Naive thymus-derived CD8-positive, alpha-beta T cell (primary cell): Measurements from ENCODE around the gene DERL3. TPM values are rescaled to one million over a fixed set of nuclear protein-coding genes. Genes with fewer than 3 reads are reported as not detected.
A peak's percentile ranks its signal among the peaks of the same experiment; 100 is the strongest.

Experiments used
- ATAC-seq, 2 donors: fragments of 150-1000 bp; cut with Tn5 transposase in 1 of 2; sonication (Bioruptor Pico), chemical (Tn5 transposase) in 1 of 2; 1 replicate in 1 of 2; 2 replicates in 1 of 2; pipeline ENCODE4 v1.10.0; 2021; ENCODE audit warnings: mild to moderate bottlenecking in 2 of 2, moderate library complexity in 2 of 2
- POLR2A ChIA-PET: fragments of 350-600 bp; sonication (Branson Sonifier 250); formaldehyde crosslinking; loops from one replicate; lab custom pipeline; 2021; ENCODE audit warnings: antibody characterized with exemption; lab: Charles Lee
- DNase-seq, 10 donors: peaks; one replicate each; pipeline versions ENCODE4 v3.0.0 to v3.0.0-alpha.2; 2020 to 2022
- H3K27ac Mint-ChIP-seq, 10 donors: one replicate each; pipeline ENCODE4 v1.8.0; 2020 to 2022; ENCODE audit warnings: mild to moderate bottlenecking in 10 of 10, mixed read lengths in 10 of 10, moderate library complexity in 4 of 10, inconsistent platforms in 1 of 10
- H3K27me3 Mint-ChIP-seq, 5 donors: one replicate each; pipeline ENCODE4 v1.8.0; 2021 to 2022; ENCODE audit warnings: mixed read lengths in 5 of 5
- H3K36me3 Mint-ChIP-seq, 3 donors: one replicate each; pipeline ENCODE4 v1.8.0; 2020 to 2022; ENCODE audit warnings: mixed read lengths in 3 of 3, mild to moderate bottlenecking in 2 of 3, inconsistent platforms in 1 of 3
- H3K4me1 Mint-ChIP-seq, 4 donors: one replicate each; pipeline ENCODE4 v1.8.0; 2021 to 2022; ENCODE audit warnings: mixed read lengths in 4 of 4
- H3K4me3 Mint-ChIP-seq, 10 donors: one replicate each; pipeline ENCODE4 v1.8.0; 2020 to 2022; ENCODE audit warnings: mild to moderate bottlenecking in 10 of 10, mixed read lengths in 10 of 10, moderate library complexity in 6 of 10, inconsistent platforms in 1 of 10
- H3K9me3 Mint-ChIP-seq, 9 donors: one replicate each; pipeline ENCODE4 v1.8.0; 2020 to 2022; ENCODE audit warnings: mixed read lengths in 9 of 9, mild to moderate bottlenecking in 3 of 9, inconsistent platforms in 1 of 9, moderate library complexity in 1 of 9
- polyA plus RNA-seq, 3 donors: library from polyadenylated mRNA; unstranded; fragments of 300-500 nt; fragmentation: Illumina TruSeq; gene quantifications; one replicate each; pipeline ENCODE4 v1.2.3, GENCODE V29; 2021
- total RNA-seq, 8 experiments: library from RNA in 2 of 8; stranded (reverse) in 2 of 8; gene quantifications; one replicate each; pipeline ENCODE4 v1.2.3 and lab custom pipeline; 2021 to 2026

DERL3 gene
- total and polyA plus RNA-seq, 5 experiments from 2014 or later: 1.7 to 2.0 TPM; not detected in 3

DNA sequence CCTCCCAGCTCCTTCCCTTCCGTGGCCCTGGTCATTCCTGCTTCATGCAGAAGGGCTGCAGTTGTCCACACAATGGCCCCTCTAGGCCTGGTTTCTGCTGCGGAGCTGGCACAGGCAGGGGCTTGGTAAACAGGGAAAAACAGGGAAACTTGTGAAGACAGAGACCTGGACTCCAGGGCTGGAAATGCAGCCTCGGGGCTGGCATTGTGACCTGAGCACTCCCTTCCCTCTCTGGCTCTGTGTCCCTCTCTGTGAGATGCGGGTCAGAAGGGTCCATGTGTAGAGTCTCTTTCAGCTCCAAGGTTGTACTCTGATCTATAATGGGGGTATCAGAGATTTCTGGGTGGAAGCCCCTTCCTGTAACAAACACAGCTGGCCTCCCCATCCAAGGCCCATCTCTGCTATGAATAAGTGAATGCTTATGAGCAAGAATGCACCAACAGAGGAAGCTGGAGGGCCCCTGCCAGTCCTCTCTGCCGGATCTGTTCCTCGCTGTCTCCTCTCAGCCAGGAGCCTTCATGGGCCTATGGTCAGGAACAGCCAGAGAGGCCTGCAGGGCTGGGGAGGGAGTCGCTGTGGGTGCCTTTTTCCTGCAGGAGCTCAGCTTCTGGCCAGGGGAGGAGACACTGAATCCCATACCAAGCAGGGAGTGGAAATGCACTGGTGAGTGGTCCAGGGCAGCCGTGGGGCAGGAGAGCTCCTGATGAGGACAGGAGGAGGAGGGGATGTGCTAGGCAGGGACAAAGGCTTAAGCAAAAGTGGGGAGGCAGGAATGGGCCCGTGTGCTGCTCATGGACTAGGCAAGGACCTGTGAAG lies 6.7 kb upstream of the DERL3 start:
- peak in 1 of 10 donors; percentile 62 for DNase-seq
- peak overlapping the region in 1 of 10 donors; percentile 45 for H3K4me3 Mint-ChIP-seq
- no peaks in the 10 kb centered on the region for H3K9me3 Mint-ChIP-seq
- POLR2A ChIA-PET: interaction anchor here (0.6 to 1.0 kb wide), 2 partner anchors 8 to 682 kb away, joined by 3 read pairs; no protein-coding TSS in a partner anchor
- no peaks in the 10 kb centered on the region for H3K27me3 Mint-ChIP-seq
- peaks cover 0 to 47% (median 4%) of the 10 kb centered on the region in 4 donors for H3K4me1 Mint-ChIP-seq
- no peaks in the 10 kb centered on the region for H3K36me3 Mint-ChIP-seq
- ATAC-seq: no peak
- peak overlapping the region in 1 of 10 donors; percentile 32 for H3K27ac Mint-ChIP-seq

- no peak for ATAC-seq
- no peak overlapping the region for H3K27ac Mint-ChIP-seq
- H3K36me3 Mint-ChIP-seq: no peaks in the 10 kb centered on the region
These were observed 6.0 kb upstream of the DERL3 start for GRCh38 chr22:23844739-23845202.

GRCh38 chr22:23842599-23842998 lies 3.8 kb upstream of the DERL3 start:
- H3K4me1 Mint-ChIP-seq: peaks cover 12 to 56% (median 17%) of the 10 kb centered on the region in 4 donors
- H3K9me3 Mint-ChIP-seq: no peaks in the 10 kb centered on the region
- ATAC-seq (no peak), DNase-seq (peak in 1 of 10 donors; percentile 34)
- peak overlapping the region in 1 of 10 donors; percentile 53 for H3K27ac Mint-ChIP-seq
- H3K27me3 Mint-ChIP-seq: peaks cover 0 to 2% (median 0%) of the 10 kb centered on the region in 5 donors
- POLR2A ChIA-PET: no interaction called here
- no peaks in the 10 kb centered on the region for H3K36me3 Mint-ChIP-seq
- H3K4me3 Mint-ChIP-seq: no peak overlapping the region

More at GRCh38 chr22:23844739-23845202, 6.0 kb upstream of the DERL3 start:
- Mint-ChIP-seq H3K9me3 (no peaks in the 10 kb centered on the region), H3K27me3 (no peaks in the 10 kb centered on the region), H3K4me3 (no peak overlapping the region), H3K4me1 (peaks cover 0 to 46% (median 3%) of the 10 kb centered on the region in 4 donors)
- POLR2A ChIA-PET: interaction anchor here (0.5 to 1.1 kb wide), 2 partner anchors 74 to 113 kb away, joined by 3 read pairs; no protein-coding TSS in a partner anchor
- DNase-seq: peak in 1 of 10 donors; percentile 18

DNA sequence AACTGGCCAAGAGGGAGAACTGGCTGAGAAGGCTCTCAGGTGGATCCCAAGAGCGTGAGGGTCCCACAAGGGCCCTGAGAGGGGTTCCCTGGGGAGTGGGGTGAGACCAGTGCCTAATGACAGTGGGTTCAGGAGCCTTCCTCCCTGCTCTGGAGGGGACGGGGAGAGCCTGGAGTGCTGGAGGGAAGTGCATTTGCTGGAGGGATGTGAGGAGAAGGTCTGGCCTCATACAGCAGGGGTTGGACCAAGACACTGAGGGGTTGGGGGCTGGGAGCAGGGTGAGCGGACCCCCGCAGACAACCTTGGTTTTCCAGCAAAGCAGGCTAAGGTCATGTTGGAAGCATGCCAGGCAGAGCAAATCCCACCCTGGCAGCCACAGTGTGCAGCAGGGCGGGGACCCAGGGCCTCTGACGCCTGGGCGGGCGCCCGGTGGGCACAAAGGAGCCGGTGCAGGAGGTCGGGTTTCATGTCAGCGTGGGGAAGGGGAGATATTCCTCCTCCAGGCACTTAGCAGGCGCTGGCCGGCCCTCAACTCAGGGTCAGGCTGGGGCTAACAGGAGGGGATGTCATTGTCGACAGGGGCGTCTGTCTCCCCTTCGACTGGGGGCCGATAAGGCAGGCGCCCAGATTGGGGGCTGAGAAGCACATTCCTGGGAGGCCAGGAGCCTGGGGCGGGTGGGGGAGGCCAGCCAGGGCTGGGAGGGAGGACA lies 3.1 kb upstream of the DERL3 start:
- Mint-ChIP-seq H3K27me3 (peaks cover 0 to 2% (median 0%) of the 10 kb centered on the region in 5 donors), H3K27ac (peak overlapping the region in 2 of 10 donors; percentile 69 to 73), H3K4me3 (no peak overlapping the region), H3K9me3 (no peaks in the 10 kb centered on the region), H3K4me1 (peaks cover 16 to 60% (median 21%) of the 10 kb centered on the region in 4 donors), H3K36me3 (no peaks in the 10 kb centered on the region)
- POLR2A ChIA-PET: interaction anchor here (0.9 kb wide), 1 partner anchor 16 kb away, joined by 3 read pairs; the partner anchor contains the start of gene SLC2A11
- no peak for ATAC-seq
- DNase-seq: peak in 1 of 10 donors; percentile 50

GRCh38 chr22:23841292-23841691 lies 2.5 kb upstream of the DERL3 start:
- POLR2A ChIA-PET: interaction anchor here (0.5 to 0.9 kb wide), 2 partner anchors 16 to 114 kb away, joined by 3 to 4 read pairs; partner anchors contain the start of gene SLC2A11

GRCh38 chr22:23840026-23840425 lies 1.2 kb upstream of the DERL3 start:
- Mint-ChIP-seq H3K4me3 (peak overlapping the region in 9 of 10 donors; percentile 2 to 82 (median 65)), H3K36me3 (peaks cover 0 to 5% (median 0%) of the 10 kb centered on the region in 3 donors), H3K9me3 (no peaks in the 10 kb centered on the region), H3K27me3 (peaks cover 0 to 2% (median 0%) of the 10 kb centered on the region in 5 donors), H3K4me1 (peaks cover 16 to 53% (median 21%) of the 10 kb centered on the region in 4 donors), H3K27ac (peak overlapping the region in 3 of 10 donors; percentile 39 to 88 (median 77))
- DNase-seq: peak in 1 of 10 donors; percentile 21
- ATAC-seq: no peak
- POLR2A ChIA-PET: no interaction called here

More at GRCh38 chr22:23841292-23841691, 2.5 kb upstream of the DERL3 start:
- peaks cover 0 to 2% (median 0%) of the 10 kb centered on the region in 5 donors for H3K27me3 Mint-ChIP-seq
- DNase-seq (peak in 1 of 10 donors; percentile 13), ATAC-seq (no peak)
- peaks cover 16 to 60% (median 21%) of the 10 kb centered on the region in 4 donors for H3K4me1 Mint-ChIP-seq
- no peaks in the 10 kb centered on the region for H3K36me3 Mint-ChIP-seq
- no peaks in the 10 kb centered on the region for H3K9me3 Mint-ChIP-seq
- H3K27ac Mint-ChIP-seq: peak overlapping the region in 4 of 10 donors; percentile 23 to 73 (median 64)
- peak overlapping the region in 1 of 10 donors; percentile 23 for H3K4me3 Mint-ChIP-seq

DNA sequence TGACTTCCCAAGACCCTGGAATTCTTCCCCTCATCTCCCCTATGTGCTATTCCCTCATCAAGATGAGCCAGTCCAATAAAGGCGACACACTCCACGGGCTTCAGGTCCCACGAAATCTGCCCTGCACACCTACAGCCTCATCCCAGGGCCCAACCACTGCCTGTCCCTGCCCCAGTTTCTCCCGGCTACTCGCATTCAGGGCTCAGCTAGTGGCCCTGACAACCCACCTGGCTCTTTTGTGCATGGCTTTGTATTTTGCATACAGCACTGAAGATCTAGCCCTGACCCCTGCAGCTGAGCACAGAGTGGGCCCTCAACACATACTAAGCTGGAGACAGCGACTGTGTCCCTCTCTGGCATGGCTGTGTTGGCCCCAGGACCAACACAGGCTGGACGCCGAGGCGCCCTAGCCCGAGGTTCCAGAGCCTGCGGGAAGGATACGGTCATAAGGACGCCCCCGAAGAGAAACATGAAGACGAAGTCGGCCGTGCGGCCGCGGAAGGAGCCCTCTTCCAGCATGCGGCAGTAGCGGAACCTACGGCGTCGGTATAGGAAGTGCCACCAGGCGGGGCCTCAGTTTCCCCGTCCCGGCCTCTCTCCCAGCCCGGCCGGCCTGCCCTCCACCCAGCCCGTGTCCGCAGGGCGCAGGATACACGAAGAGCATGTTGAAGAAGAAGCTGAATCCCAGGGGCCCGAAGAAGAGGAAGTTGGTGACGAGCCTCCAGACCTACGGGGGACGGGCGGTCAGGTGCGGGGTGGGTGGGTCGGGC lies 710 bp downstream of the DERL3 start:
- Mint-ChIP-seq H3K4me1 (peaks cover 16 to 41% (median 21%) of the 10 kb centered on the region in 4 donors), H3K36me3 (peaks cover 0 to 9% (median 0%) of the 10 kb centered on the region in 3 donors), H3K27me3 (peaks cover 0 to 2% (median 0%) of the 10 kb centered on the region in 5 donors), H3K4me3 (peak overlapping the region; percentile 82 to 97 (median 93)), H3K27ac (peak overlapping the region; percentile 66 to 96 (median 88)), H3K9me3 (no peaks in the 10 kb centered on the region)
- ATAC-seq: no peak
- POLR2A ChIA-PET: interaction anchor here (0.6 to 1.7 kb wide), 6 partner anchors 8 to 395 kb away, joined by 3 to 4 read pairs (median 3); no protein-coding TSS in a partner anchor
- no peak for DNase-seq

DNA sequence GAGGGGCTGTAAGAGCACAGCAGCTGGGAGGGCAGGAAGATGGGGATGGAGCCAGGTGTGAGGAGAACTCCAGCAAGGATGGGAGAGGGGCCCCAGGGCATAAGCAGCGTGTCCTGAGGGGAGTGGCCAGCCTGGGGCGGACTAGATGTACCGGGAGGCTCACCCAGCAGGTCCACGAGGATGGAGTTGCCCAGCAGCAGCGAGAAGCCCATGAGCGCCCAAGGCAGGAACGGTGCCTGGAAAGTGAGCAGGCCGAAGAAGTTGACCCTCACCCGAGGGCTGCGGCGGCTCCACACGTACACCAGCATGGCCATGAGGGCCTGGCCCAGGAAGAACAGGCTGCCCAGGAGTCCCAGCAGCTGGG lies 1.3 kb downstream of the DERL3 start:
- no peak for ATAC-seq
- H3K4me3 Mint-ChIP-seq: peak overlapping the region; percentile 24 to 97 (median 92)
- peak overlapping the region in 2 of 10 donors; percentile 40 to 96 for H3K27ac Mint-ChIP-seq

DNA sequence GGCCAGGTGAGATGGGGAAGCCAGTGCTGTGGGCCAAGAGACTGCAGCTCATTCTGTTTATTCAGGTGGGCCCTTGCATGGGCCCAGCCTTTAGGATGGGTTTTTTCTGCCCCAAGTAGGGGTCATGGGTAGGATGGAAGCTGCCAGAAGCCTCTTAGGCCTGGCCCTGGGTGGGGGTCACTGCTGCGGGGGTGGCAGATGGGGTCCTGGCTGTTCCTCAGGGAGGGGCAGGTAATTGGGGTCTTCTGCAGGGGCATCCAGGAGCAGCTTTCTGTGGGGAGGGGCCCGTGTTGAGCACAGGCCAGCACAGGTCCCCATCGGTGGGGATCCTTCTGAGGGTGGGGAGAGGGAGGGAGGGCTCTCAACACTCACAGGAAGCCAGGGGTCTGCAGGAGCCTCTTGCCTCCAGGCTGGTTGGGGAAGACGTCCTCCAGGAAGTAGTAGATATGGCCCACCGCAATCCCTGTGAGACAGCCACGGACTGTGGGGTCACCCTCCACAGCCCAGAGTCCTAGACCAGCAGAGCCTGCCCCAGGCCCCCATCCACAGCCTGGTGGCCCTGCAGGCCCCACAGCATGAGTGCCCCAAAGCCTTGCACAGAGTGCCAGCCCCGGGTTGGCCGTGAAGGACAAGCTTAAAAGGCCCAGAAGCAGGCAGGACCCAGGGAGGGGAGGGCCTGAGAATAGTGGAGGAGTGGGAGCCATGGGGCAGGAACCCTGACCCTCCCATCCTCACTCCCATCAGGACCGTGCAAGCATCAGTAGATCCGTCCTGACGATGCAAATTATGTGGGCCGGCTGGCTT lies 1.9 kb downstream of the DERL3 start:
- Mint-ChIP-seq H3K36me3 (peaks cover 0 to 13% (median 0%) of the 10 kb centered on the region in 3 donors), H3K4me3 (peak overlapping the region; percentile 22 to 97 (median 42)), H3K9me3 (no peaks in the 10 kb centered on the region), H3K27ac (peak overlapping the region in 3 of 10 donors; percentile 42 to 62 (median 55)), H3K4me1 (peaks cover 16 to 35% (median 21%) of the 10 kb centered on the region in 4 donors), H3K27me3 (peaks cover 0 to 2% (median 0%) of the 10 kb centered on the region in 5 donors)
- POLR2A ChIA-PET: interaction anchor here (1.2 kb wide), 1 partner anchor 9 kb away, joined by 3 read pairs; no protein-coding TSS in a partner anchor
- ATAC-seq: no peak
- peak in 1 of 10 donors; percentile 49 for DNase-seq

More for the DNA sequence above, 1.3 kb downstream of the DERL3 start:
- no peaks in the 10 kb centered on the region for H3K9me3 Mint-ChIP-seq
- peaks cover 0 to 9% (median 0%) of the 10 kb centered on the region in 3 donors for H3K36me3 Mint-ChIP-seq
- DNase-seq: no peak
- POLR2A ChIA-PET: interaction anchor here (0.6 to 1.7 kb wide), 4 partner anchors 9 to 395 kb away, joined by 3 to 4 read pairs (median 3); no protein-coding TSS in a partner anchor
- peaks cover 0 to 2% (median 0%) of the 10 kb centered on the region in 5 donors for H3K27me3 Mint-ChIP-seq
- peaks cover 16 to 35% (median 21%) of the 10 kb centered on the region in 4 donors for H3K4me1 Mint-ChIP-seq

DNA sequence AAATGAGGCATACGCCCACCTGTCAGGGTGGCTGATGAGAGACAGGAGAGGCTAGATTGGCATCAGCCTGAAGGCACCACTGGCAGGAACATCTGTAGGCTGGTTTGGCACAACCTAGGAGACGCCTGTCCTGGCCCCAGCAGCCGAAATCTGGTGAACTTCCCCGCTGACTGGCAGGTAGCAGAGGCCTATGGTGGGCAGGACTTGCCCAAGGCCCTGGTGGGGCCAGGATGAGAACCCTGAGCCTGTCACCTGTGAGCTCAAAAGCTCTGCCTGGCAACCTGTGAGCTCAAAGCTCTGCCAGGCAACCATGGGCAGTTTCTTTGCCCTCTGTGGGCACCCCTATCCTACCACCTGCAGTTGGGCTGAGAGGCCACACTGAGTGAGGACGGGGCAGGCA lies 2.5 kb downstream of the DERL3 start:
- Mint-ChIP-seq H3K4me3 (peak overlapping the region in 4 of 10 donors; percentile 4 to 36 (median 26)), H3K4me1 (peaks cover 16 to 31% (median 21%) of the 10 kb centered on the region in 4 donors), H3K27ac (peak overlapping the region in 3 of 10 donors; percentile 42 to 62 (median 55)), H3K9me3 (no peaks in the 10 kb centered on the region), H3K27me3 (peaks cover 0 to 2% (median 0%) of the 10 kb centered on the region in 5 donors), H3K36me3 (peaks cover 0 to 17% (median 0%) of the 10 kb centered on the region in 3 donors)
- POLR2A ChIA-PET: no interaction called here
- ATAC-seq (no peak), DNase-seq (no peak)
